Type B pancreatic cell (in vitro differentiated cells): ENCODE results near the gene KRT38. TPM values are rescaled to one million over a fixed set of nuclear protein-coding genes. Genes with fewer than 3 reads are reported as not detected.

Experiments used
- DNase-seq: peaks from one replicate; pipeline ENCODE4 v3.0.0; 2021; ENCODE audit warnings: mixed read lengths; ENCODE audit not compliant: unreplicated experiment; ENCODE audit errors: extremely low spot score
- H3K27ac Mint-ChIP-seq: 2 replicates; pipeline ENCODE4 v1.8.0; 2021; ENCODE audit warnings: mild to moderate bottlenecking, mixed read lengths
- H3K27me3 Mint-ChIP-seq: 2 replicates; pipeline ENCODE4 v1.8.0; 2021; ENCODE audit warnings: mixed read lengths
- H3K36me3 Mint-ChIP-seq: 2 replicates; pipeline ENCODE4 v1.8.0; 2021; ENCODE audit warnings: mixed read lengths
- H3K4me1 Mint-ChIP-seq: one replicate; pipeline ENCODE4 v1.8.0; 2021; ENCODE audit warnings: mixed read lengths; ENCODE audit not compliant: unreplicated experiment
- H3K4me3 Mint-ChIP-seq: 2 replicates; pipeline ENCODE4 v1.8.0; 2021; ENCODE audit warnings: mild to moderate bottlenecking, mixed read lengths
- H3K9me3 Mint-ChIP-seq: 2 replicates; pipeline ENCODE4 v1.8.0; 2021; ENCODE audit warnings: mixed read lengths
- CTCF ChIP-seq: fragments of 200-600 bp; sonication (generic); conservative IDR thresholded peaks from 2 replicates; pipeline ENCODE4 v1.5.0; 2021; ENCODE audit warnings: antibody characterized with exemption, mild to moderate bottlenecking
- total RNA-seq: library from RNA; stranded (reverse); gene quantifications from 2 replicates; pipeline ENCODE4 v1.2.1, GENCODE V29; 2021; ENCODE audit warnings: low replicate concordance

KRT38 gene
- total RNA-seq, 1 donor from 2014 or later, result not detected

GRCh38 chr17:41411072-41411840 lies 29.5 kb downstream of the KRT38 start:
- TF ChIP-seq CTCF, result no peak
- Mint-ChIP-seq H3K4me1 (peaks cover 14% of the 10 kb centered on the region), H3K27me3 (no peaks in the 10 kb centered on the region), H3K27ac (no peak overlapping the region), H3K4me3 (no peak overlapping the region), H3K36me3 (no peaks in the 10 kb centered on the region), H3K9me3 (no peaks in the 10 kb centered on the region)
- no peak for DNase-seq

- no peak for TF ChIP-seq CTCF
- H3K27ac Mint-ChIP-seq, result no peak overlapping the region
- no peaks in the 10 kb centered on the region for H3K36me3 Mint-ChIP-seq
- peaks cover 11% of the 10 kb centered on the region for H3K4me1 Mint-ChIP-seq
- H3K9me3 Mint-ChIP-seq, result no peaks in the 10 kb centered on the region
- H3K27me3 Mint-ChIP-seq, result no peaks in the 10 kb centered on the region
- no peak overlapping the region for H3K4me3 Mint-ChIP-seq
- DNase-seq, result no peak
Observed at GRCh38 chr17:41407226-41407625, 33.6 kb downstream of the KRT38 start.

- Mint-ChIP-seq H3K4me1 (peaks cover 14% of the 10 kb centered on the region), H3K36me3 (no peaks in the 10 kb centered on the region), H3K27me3 (no peaks in the 10 kb centered on the region), H3K27ac (no peak overlapping the region), H3K9me3 (no peaks in the 10 kb centered on the region), H3K4me3 (no peak overlapping the region)
- no peak for DNase-seq
- TF ChIP-seq CTCF, result no peak
Observed at GRCh38 chr17:41406205-41406604, 34.6 kb downstream of the KRT38 start.

- no peak for DNase-seq
- TF ChIP-seq CTCF, result no peak
- H3K27me3 Mint-ChIP-seq, result no peaks in the 10 kb centered on the region
- H3K4me1 Mint-ChIP-seq, result peaks cover 19% of the 10 kb centered on the region
- peak overlapping the region; percentile 27 for H3K4me3 Mint-ChIP-seq
- H3K27ac Mint-ChIP-seq, result peak overlapping the region; percentile 79
- H3K36me3 Mint-ChIP-seq, result no peaks in the 10 kb centered on the region
- no peaks in the 10 kb centered on the region for H3K9me3 Mint-ChIP-seq
Observed at GRCh38 chr17:41404024-41404671, 36.6 kb downstream of the KRT38 start.

GRCh38 chr17:41403404-41404023 lies 37.3 kb downstream of the KRT38 start:
- peak overlapping the region; percentile 79 for H3K27ac Mint-ChIP-seq
- H3K27me3 Mint-ChIP-seq, result no peaks in the 10 kb centered on the region
- H3K4me3 Mint-ChIP-seq, result no peak overlapping the region

More at GRCh38 chr17:41403404-41404023, 37.3 kb downstream of the KRT38 start:
- no peak for TF ChIP-seq CTCF
- H3K9me3 Mint-ChIP-seq, result no peaks in the 10 kb centered on the region
- no peak for DNase-seq
- H3K4me1 Mint-ChIP-seq, result peaks cover 19% of the 10 kb centered on the region
- no peaks in the 10 kb centered on the region for H3K36me3 Mint-ChIP-seq
